ENCODE results near the gene PNPO. TPM values are rescaled to one million over a fixed set of nuclear protein-coding genes. Genes with fewer than 3 reads are reported as not detected.

PNPO gene
- total and polyA plus RNA-seq, 2 of the 13 experiments (the other 11 are each of a cell fraction or from before 2014, with no cell fraction given), result 47.9 to 63.3 TPM

DNA sequence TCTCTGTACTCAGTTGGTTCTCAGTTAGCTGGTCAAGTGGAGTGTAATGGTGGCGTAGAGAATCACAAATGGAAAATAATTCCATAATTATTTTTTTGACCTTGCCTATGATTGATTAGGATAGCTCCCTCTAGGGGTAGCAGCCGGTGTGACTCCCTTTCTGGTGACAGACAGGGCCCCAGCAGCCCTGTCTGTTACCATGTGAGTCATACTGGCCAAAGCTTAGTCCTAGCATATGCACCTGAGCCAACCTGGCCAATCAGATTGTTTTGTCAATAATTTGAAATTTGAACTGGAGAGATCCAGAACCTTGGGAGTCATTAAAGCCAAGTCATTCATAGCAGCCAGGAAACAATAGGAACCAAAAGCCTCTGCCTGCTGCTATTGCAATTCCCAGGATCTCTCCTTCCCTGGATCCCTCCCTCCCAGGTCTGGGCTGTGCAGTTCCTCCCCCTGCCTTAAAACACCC is 5.6 kb downstream of the PNPO start (continued):
- TF ChIP-seq NR1H2 (CRISPR knock-in tag; IDR thresholded peaks at IDR 0.05; ENCODE audit: borderline replicate concordance, low read depth), result no peak
- no peak for TF ChIP-seq ZFP41 (CRISPR knock-in tag; IDR thresholded peaks at IDR 0.05; ENCODE audit: borderline replicate concordance)
- TF ChIP-seq CBX1 (IDR thresholded peaks at IDR 0.05; ENCODE audit: low read depth), result no peak
- TF ChIP-seq, protein P1, sequence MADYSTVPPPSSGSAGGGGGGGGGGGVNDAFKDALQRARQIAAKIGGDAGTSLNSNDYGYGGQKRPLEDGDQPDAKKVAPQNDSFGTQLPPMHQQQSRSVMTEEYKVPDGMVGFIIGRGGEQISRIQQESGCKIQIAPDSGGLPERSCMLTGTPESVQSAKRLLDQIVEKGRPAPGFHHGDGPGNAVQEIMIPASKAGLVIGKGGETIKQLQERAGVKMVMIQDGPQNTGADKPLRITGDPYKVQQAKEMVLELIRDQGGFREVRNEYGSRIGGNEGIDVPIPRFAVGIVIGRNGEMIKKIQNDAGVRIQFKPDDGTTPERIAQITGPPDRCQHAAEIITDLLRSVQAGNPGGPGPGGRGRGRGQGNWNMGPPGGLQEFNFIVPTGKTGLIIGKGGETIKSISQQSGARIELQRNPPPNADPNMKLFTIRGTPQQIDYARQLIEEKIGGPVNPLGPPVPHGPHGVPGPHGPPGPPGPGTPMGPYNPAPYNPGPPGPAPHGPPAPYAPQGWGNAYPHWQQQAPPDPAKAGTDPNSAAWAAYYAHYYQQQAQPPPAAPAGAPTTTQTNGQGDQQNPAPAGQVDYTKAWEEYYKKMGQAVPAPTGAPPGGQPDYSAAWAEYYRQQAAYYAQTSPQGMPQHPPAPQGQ (CRISPR knock-in tag; IDR thresholded peaks at IDR 0.05; ENCODE audit: borderline replicate concordance), result no peak
- TF ChIP-seq RFXAP (CRISPR knock-in tag; IDR thresholded peaks at IDR 0.05; ENCODE audit: borderline replicate concordance), result peak; percentile 46; the same call in 1 of the 2 replicates
- TF ChIP-seq ZNF841 (CRISPR knock-in tag; IDR thresholded peaks at IDR 0.05; ENCODE audit: borderline replicate concordance), result no peak
- peak; percentile 92 for TF ChIP-seq SAP130 (CRISPR knock-in tag; IDR thresholded peaks at IDR 0.05; ENCODE audit: low read depth)
- TF ChIP-seq TMF1 (CRISPR knock-in tag; IDR thresholded peaks at IDR 0.05; ENCODE audit: low read depth), result no peak
- TF ChIP-seq ZNF543 (CRISPR knock-in tag; IDR thresholded peaks at IDR 0.05), result no peak
- no peak for TF ChIP-seq TEAD2 (CRISPR knock-in tag; IDR thresholded peaks at IDR 0.05)
- TF ChIP-seq, protein P2, sequence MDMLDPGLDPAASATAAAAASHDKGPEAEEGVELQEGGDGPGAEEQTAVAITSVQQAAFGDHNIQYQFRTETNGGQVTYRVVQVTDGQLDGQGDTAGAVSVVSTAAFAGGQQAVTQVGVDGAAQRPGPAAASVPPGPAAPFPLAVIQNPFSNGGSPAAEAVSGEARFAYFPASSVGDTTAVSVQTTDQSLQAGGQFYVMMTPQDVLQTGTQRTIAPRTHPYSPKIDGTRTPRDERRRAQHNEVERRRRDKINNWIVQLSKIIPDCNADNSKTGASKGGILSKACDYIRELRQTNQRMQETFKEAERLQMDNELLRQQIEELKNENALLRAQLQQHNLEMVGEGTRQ (IDR thresholded peaks at IDR 0.05; ENCODE audit: low read depth, low read length), result peak; percentile 70
- TF ChIP-seq, protein P2 (CRISPR knock-in tag; IDR thresholded peaks at IDR 0.05; ENCODE audit: borderline replicate concordance), result peak; percentile 67; the same call in 1 of the 2 replicates
- no peak for TF ChIP-seq ZBTB8A (CRISPR knock-in tag; IDR thresholded peaks at IDR 0.05; ENCODE audit: borderline replicate concordance, low read depth)
- TF ChIP-seq CHD4 (IDR thresholded peaks at IDR 0.05; ENCODE audit: borderline replicate concordance, low read length), result no peak
- peak; percentile 64; the same call in 1 of the 2 replicates for TF ChIP-seq RFX5 (IDR thresholded peaks at IDR 0.05; ENCODE audit: low read depth, low read length)
- no peak for TF ChIP-seq SRSF1 (optimal IDR thresholded peaks at IDR 0.05; ENCODE audit: low read depth, low read length)
- TF ChIP-seq, protein P3, sequence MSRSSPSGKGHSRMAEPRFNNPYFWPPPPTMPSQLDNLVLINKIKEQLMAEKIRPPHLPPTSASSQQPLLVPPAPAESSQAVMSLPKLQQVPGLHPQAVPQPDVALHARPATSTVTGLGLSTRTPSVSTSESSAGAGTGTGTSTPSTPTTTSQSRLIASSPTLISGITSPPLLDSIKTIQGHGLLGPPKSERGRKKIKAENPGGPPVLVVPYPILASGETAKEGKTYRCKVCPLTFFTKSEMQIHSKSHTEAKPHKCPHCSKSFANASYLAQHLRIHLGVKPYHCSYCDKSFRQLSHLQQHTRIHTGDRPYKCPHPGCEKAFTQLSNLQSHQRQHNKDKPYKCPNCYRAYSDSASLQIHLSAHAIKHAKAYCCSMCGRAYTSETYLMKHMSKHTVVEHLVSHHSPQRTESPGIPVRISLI (CRISPR knock-in tag; IDR thresholded peaks at IDR 0.05; ENCODE audit: borderline replicate concordance), result no peak
- no peak for TF ChIP-seq ZMYM4 (CRISPR knock-in tag; IDR thresholded peaks at IDR 0.05)
- TF ChIP-seq LCORL (IDR thresholded peaks at IDR 0.05), result no peak
- TF ChIP-seq LCORL (CRISPR knock-in tag; IDR thresholded peaks at IDR 0.05), result no peak
- TF ChIP-seq, protein P4, sequence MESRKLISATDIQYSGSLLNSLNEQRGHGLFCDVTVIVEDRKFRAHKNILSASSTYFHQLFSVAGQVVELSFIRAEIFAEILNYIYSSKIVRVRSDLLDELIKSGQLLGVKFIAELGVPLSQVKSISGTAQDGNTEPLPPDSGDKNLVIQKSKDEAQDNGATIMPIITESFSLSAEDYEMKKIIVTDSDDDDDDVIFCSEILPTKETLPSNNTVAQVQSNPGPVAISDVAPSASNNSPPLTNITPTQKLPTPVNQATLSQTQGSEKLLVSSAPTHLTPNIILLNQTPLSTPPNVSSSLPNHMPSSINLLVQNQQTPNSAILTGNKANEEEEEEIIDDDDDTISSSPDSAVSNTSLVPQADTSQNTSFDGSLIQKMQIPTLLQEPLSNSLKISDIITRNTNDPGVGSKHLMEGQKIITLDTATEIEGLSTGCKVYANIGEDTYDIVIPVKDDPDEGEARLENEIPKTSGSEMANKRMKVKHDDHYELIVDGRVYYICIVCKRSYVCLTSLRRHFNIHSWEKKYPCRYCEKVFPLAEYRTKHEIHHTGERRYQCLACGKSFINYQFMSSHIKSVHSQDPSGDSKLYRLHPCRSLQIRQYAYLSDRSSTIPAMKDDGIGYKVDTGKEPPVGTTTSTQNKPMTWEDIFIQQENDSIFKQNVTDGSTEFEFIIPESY (CRISPR knock-in tag; IDR thresholded peaks at IDR 0.05), result no peak
- no peak for TF ChIP-seq ZNF33B (CRISPR knock-in tag; IDR thresholded peaks at IDR 0.05)
- no peak for TF ChIP-seq NONO (IDR thresholded peaks at IDR 0.05)
- TF ChIP-seq NONO (CRISPR knock-in tag; conservative IDR thresholded peaks at IDR 0.05), result no peak
- TF ChIP-seq REXO4 (CRISPR knock-in tag; IDR thresholded peaks at IDR 0.05; ENCODE audit: borderline replicate concordance), result no peak
- 0 out of 2 replicates have a peak, but pooled peaks have one; percentile 15 for TF ChIP-seq REPIN1 (CRISPR knock-in tag; IDR thresholded peaks at IDR 0.05; ENCODE audit: borderline replicate concordance, low read depth)
